Hepatocyte (in vitro differentiated cells): ENCODE results near the gene LRAT.

ENCODE experiments used
- EZH2 ChIP-seq: fragments of 200-600 bp; sonication (generic); IDR thresholded peaks from 2 replicates; pipeline ENCODE4 v1.6.1; 2016; ENCODE audit warnings: antibody characterized with exemption, mild to moderate bottlenecking, borderline replicate concordance
- EZH2phosphoT487 ChIP-seq: fragments of 200-600 bp; sonication (generic); IDR thresholded peaks from one replicate; pipeline ENCODE4 v1.6.1; 2018; ENCODE audit warnings: antibody characterized with exemption, mild to moderate bottlenecking, low read depth, moderate library complexity; ENCODE audit not compliant: unreplicated experiment, severe bottlenecking
- TF ChIP-seq, protein P1 (sequence below): fragments of 200-600 bp; sonication (generic); IDR thresholded peaks from 2 replicates; pipeline ENCODE4 v1.5.1; 2016; ENCODE audit warnings: antibody characterized with exemption, mild to moderate bottlenecking; ENCODE audit not compliant: poor library complexity

DNA sequence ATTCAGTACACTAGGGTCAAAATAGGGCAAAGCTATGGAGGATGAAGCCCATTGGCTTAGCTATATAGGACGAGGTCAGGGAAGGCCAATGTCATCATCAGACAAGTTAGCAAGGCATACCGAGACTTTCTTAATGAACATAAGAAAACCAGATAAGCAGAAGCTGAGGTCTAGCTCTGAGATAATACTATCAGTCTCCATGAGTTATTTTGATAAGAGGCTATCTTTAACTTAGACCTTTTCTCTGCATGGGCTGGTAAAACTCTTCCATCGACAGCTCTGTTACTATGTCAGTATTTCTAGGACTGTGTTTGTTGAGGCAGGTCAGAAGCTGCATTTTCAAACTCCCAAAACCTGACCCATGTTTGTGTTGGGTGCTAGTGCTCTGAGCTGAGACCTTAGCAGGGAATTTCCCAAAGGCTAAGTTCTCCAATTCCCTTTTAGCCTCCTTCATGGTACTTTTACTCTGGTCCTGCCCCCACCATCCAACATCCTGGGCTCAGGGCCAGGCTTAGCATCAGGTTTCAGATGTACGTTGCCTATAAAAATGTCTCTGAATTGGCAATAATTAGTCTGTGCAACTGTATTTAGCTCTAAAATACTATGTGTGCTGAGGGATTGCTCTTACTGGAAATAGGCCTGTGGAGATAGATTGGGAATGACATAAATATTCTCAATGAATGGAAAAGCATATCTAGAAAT, 29.3 kb upstream of the LRAT start:
- TF ChIP-seq, protein P1, sequence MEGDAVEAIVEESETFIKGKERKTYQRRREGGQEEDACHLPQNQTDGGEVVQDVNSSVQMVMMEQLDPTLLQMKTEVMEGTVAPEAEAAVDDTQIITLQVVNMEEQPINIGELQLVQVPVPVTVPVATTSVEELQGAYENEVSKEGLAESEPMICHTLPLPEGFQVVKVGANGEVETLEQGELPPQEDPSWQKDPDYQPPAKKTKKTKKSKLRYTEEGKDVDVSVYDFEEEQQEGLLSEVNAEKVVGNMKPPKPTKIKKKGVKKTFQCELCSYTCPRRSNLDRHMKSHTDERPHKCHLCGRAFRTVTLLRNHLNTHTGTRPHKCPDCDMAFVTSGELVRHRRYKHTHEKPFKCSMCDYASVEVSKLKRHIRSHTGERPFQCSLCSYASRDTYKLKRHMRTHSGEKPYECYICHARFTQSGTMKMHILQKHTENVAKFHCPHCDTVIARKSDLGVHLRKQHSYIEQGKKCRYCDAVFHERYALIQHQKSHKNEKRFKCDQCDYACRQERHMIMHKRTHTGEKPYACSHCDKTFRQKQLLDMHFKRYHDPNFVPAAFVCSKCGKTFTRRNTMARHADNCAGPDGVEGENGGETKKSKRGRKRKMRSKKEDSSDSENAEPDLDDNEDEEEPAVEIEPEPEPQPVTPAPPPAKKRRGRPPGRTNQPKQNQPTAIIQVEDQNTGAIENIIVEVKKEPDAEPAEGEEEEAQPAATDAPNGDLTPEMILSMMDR = no peak
- TF ChIP-seq EZH2phosphoT487 = no peak
- no peak for TF ChIP-seq EZH2
